Nephron (organoid): ENCODE data around the gene CCDC88C.

ENCODE experiments used
- H3K27ac Mint-ChIP-seq, 3 experiments: 2 replicates each; pipeline ENCODE4 v1.8.0; 2020; ENCODE audit warnings: mixed read lengths in 3 of 3, mild to moderate bottlenecking in 2 of 3, moderate library complexity in 1 of 3
- H3K27me3 Mint-ChIP-seq: 2 replicates; pipeline ENCODE4 v1.8.0; 2021; ENCODE audit warnings: low read depth, mild to moderate bottlenecking, moderate library complexity, mixed read lengths
- H3K36me3 Mint-ChIP-seq: 2 replicates; pipeline ENCODE4 v1.8.0; 2020; ENCODE audit warnings: low read depth, mixed read lengths
- H3K4me1 Mint-ChIP-seq: 2 replicates; pipeline ENCODE4 v1.8.0; 2020; ENCODE audit warnings: mixed read lengths
- H3K4me3 Mint-ChIP-seq, 3 experiments: 2 replicates each; pipeline ENCODE4 v1.8.0; 2020; ENCODE audit warnings: mild to moderate bottlenecking in 3 of 3, mixed read lengths in 3 of 3, moderate library complexity in 2 of 3
- H3K9me3 Mint-ChIP-seq: 2 replicates; pipeline ENCODE4 v1.8.0; 2020; ENCODE audit warnings: mixed read lengths
- TF ChIP-seq, protein P1 (sequence below), 3 experiments: fragments of 200-600 bp; sonication (generic); IDR thresholded peaks; one replicate each; pipeline ENCODE4 v1.5.0; 2021; ENCODE audit warnings: antibody characterized with exemption in 3 of 3; ENCODE audit not compliant: unreplicated experiment in 3 of 3

The CCDC88C gene

DNA sequence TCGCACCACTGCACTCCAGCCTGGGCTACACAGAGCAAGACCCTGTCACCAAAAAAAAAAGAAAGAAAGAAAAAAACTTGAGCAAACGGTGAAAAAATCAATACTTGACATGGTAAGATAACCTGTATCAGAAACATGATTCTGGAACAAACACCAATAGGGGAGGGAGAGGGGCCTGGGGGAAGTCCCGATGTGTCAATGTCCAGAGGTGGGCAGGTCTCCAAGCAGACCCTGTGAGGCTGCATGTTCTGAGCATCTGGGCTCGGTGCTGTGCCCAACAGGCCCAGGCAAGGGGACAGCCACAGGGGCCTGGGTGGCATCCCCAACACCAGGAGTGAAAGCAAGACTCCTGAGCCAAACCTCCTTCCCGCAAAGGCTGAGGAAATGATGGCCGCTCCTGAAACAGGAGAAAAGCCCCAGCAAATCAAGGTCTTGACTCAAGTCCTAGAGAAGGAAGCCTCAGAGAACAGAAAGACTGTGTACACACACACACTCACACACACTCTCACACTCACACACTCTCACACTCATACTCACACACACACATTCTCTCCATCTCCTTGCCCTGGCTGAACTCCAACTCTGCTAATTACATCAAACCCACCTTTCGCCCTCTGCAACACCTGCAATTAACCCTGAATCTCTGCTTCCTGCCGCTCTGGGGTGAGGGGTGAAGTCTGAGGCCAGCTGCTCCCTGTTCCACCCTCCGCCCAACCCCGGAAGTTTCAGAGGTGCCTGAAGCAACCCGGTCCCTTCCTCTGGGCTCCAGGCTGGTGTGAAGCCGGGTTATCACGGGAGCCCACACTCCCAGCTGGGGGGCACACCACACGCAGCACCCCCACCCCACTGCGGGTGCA lies 20.4 kb downstream of the CCDC88C start:
- Mint-ChIP-seq H3K27ac (peak overlapping the region; percentile 6 to 47 (median 14)), H3K36me3 (no peaks in the 10 kb centered on the region), H3K4me3 (peak overlapping the region in 1 of 3 experiments; percentile 27), H3K4me1 (peaks cover 38% of the 10 kb centered on the region), H3K27me3 (peaks cover 32% of the 10 kb centered on the region), H3K9me3 (no peaks in the 10 kb centered on the region)
- TF ChIP-seq, protein P1, sequence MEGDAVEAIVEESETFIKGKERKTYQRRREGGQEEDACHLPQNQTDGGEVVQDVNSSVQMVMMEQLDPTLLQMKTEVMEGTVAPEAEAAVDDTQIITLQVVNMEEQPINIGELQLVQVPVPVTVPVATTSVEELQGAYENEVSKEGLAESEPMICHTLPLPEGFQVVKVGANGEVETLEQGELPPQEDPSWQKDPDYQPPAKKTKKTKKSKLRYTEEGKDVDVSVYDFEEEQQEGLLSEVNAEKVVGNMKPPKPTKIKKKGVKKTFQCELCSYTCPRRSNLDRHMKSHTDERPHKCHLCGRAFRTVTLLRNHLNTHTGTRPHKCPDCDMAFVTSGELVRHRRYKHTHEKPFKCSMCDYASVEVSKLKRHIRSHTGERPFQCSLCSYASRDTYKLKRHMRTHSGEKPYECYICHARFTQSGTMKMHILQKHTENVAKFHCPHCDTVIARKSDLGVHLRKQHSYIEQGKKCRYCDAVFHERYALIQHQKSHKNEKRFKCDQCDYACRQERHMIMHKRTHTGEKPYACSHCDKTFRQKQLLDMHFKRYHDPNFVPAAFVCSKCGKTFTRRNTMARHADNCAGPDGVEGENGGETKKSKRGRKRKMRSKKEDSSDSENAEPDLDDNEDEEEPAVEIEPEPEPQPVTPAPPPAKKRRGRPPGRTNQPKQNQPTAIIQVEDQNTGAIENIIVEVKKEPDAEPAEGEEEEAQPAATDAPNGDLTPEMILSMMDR (IDR thresholded peaks at IDR 0.05; ENCODE audit: unreplicated experiment in 3 of 3), result no peak

DNA sequence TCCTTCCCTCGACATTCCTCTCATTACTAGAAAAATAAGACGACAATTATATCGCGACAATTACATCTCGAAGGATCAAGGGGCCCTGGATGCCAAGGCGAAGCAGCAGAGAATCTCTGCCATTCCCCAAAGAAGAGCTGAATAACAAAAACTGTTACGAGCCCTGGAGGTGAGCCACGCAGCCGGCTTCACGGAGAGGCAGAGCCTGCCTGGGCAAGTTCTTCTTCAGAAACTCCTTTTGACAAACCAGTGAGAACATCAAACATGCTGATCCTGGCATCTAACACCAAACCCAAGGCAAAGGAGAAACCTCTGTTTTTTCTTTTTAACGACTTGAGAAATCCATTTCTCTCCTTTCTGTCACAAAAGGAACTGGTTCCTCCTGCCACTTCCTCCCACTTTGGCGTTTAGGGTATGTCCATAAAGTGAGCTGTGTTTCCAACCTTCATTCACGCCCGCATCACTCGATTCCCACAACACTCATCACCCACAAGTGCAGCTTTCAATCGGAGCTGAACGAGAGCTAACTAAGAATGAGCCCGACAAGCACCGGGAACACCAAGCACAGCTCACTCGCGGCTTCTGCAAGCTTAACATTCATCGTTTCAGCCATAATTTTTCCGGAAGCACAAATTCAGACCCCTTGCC lies 21.5 kb downstream of the CCDC88C start:
- Mint-ChIP-seq H3K27me3 (peaks cover 36% of the 10 kb centered on the region), H3K36me3 (no peaks in the 10 kb centered on the region), H3K4me3 (peak overlapping the region in 1 of 3 experiments; percentile 16), H3K9me3 (no peaks in the 10 kb centered on the region), H3K4me1 (peaks cover 42% of the 10 kb centered on the region), H3K27ac (peak overlapping the region in 2 of 3 experiments; percentile 38 to 86)
- TF ChIP-seq, protein P1 (IDR thresholded peaks at IDR 0.05; ENCODE audit: unreplicated experiment in 3 of 3), result no peak

DNA sequence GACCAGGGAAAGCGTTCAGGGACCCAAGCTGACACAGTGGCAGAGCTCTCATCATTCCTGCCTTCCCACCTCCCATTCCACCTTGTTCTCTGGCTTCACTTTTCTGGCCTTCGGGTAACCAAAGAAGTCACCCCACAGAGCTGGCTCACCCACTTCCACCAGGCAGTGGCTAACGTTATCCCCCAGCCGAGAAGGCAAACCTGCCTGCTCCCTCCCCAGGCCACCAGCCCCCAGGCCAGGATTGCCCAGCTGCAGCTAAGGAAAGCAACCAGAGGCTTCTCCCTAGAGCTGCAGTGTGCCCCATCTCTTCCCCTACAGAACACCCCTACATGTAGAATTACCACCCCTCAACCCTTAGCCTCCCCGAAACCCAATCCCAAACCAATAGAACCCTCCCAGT lies 22.2 kb downstream of the CCDC88C start:
- H3K4me1 Mint-ChIP-seq, result peaks cover 37% of the 10 kb centered on the region
- TF ChIP-seq, protein P1 (IDR thresholded peaks at IDR 0.05; ENCODE audit: unreplicated experiment in 3 of 3), result no peak
- H3K36me3 Mint-ChIP-seq, result no peaks in the 10 kb centered on the region
- H3K4me3 Mint-ChIP-seq, result no peak overlapping the region
- peak overlapping the region in 2 of 3 experiments; percentile 38 to 86 for H3K27ac Mint-ChIP-seq
- peaks cover 36% of the 10 kb centered on the region for H3K27me3 Mint-ChIP-seq
- no peaks in the 10 kb centered on the region for H3K9me3 Mint-ChIP-seq

DNA sequence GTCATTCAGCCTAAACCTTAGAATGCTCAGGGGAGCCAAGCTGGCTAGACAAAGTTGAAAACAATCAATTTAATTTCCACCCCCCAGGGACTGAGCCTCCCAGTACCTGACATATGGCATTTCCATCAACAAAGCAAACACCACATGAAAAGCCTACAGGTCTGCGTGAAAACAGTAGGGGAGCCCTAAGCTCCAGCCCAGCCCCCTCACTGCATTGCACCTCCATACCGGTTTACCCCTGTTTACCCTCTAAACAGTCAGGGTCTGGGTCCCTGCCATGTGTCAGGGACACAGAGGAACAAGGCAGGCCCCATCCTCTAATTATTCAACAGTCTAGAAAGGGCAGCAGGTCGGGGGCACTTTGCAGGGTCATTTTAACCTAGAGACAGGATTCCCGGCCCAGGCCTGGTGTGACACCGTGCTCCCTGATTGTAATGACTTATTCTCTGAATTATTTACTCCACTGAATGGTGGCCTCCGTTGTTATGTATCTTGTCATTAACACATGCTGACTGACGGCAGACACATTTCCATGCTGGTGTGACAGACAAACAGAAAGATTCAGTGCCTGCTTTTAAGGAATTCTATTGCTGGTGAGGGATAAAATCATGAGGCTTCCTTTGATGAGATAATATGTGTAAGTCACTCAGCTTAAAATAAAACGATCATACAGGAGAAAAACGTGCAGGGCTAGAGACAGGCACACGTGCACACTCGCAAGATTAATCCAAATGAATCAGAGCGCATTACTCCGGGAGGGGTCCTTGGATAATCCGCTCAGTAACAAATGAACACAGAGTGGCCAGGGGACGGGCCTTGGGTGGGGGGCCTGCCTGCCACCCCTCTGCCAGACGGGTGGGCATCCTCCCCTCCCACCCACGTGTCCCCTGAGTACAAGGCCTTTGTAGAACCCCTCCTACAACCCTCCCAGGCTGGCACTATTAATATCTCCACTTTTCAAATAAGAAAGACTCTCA lies 23.2 kb downstream of the CCDC88C start:
- H3K36me3 Mint-ChIP-seq, result no peaks in the 10 kb centered on the region
- H3K27me3 Mint-ChIP-seq, result peaks cover 36% of the 10 kb centered on the region
- H3K27ac Mint-ChIP-seq, result no peak overlapping the region
- peaks cover 38% of the 10 kb centered on the region for H3K4me1 Mint-ChIP-seq
- H3K4me3 Mint-ChIP-seq, result no peak overlapping the region
- TF ChIP-seq, protein P1 (IDR thresholded peaks at IDR 0.05; ENCODE audit: unreplicated experiment in 3 of 3), result no peak
- H3K9me3 Mint-ChIP-seq, result no peaks in the 10 kb centered on the region

DNA sequence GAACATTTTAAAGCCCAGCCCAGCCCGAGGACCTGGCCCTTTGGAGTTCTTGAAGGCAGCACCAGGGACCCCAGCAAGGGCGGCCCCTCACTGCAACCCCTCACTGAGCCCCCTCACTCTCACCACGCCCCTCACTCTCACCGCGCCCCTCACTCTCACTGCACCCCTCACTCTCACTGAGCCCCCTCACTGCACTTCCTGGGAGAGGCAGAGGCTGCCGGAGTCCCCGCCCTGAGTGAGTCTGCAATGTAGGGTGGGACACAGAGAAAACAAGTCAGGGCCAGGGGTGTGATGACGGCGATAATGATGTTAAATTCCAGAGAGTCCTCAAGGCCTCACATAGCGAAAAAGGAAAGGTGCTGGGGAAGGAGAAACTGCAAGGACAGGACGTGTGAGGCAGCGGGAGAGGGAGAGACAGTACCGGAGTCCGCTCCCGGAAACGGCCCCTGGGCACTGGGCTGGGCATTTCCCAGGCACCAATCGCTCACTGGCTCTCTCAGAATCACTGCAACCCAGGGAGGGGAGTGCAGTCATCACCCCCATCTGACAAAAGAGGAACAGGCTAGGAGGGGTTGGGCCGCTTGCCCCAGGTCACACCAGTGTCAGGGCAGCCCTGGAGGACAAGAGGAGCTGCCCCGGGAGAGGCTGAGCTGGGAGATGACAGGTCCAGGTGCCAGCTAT lies 24.9 kb downstream of the CCDC88C start:
- Mint-ChIP-seq H3K36me3 (no peaks in the 10 kb centered on the region), H3K27me3 (peaks cover 41% of the 10 kb centered on the region), H3K4me3 (peak overlapping the region in 1 of 3 experiments; percentile 51), H3K4me1 (peaks cover 50% of the 10 kb centered on the region), H3K9me3 (no peaks in the 10 kb centered on the region), H3K27ac (no peak overlapping the region)
- TF ChIP-seq, protein P1 (IDR thresholded peaks at IDR 0.05; ENCODE audit: unreplicated experiment in 3 of 3), result no peak
